ENCODE results near the gene ALK. TPM values are rescaled to one million over a fixed set of nuclear protein-coding genes. Genes with fewer than 3 reads are reported as not detected.

Gene ALK
- total RNA-seq, 1 experiment from 2014 or later, result 0.87 TPM

GRCh38 chr2:29273004-29273684 is 648.2 kb downstream of the ALK start:
- Histone ChIP-seq H3K27ac (ENCODE audit: low read length) (peak overlapping the region; percentile 64), H3K9me3 (ENCODE audit: low read length) (no peaks in the 10 kb centered on the region), H3K4me3 (ENCODE audit: low read length) (no peak overlapping the region), H4K20me1 (ENCODE audit: low read length) (no peaks in the 10 kb centered on the region), H3K36me3 (ENCODE audit: low read depth, low read length) (no peaks in the 10 kb centered on the region), H3K4me1 (ENCODE audit: insufficient read depth, low read length) (peaks cover 22% of the 10 kb centered on the region), H3K9me2 (replicated peaks; ENCODE audit: low read length) (no peaks in the 10 kb centered on the region), H3K4me2 (ENCODE audit: low read length) (peak overlapping the region; percentile 62), H3K9ac (ENCODE audit: low read length) (no peak overlapping the region), H3K27me3 (ENCODE audit: low read length) (no peaks in the 10 kb centered on the region), H3K79me2 (ENCODE audit: low read length) (no peaks in the 10 kb centered on the region), H2AFZ (ENCODE audit: low read length) (no peak overlapping the region), H3F3A (ENCODE audit: low read length, unreplicated experiment) (no peaks in the 10 kb centered on the region)
- DNase-seq, result no peak
- TF ChIP-seq, protein P1, sequence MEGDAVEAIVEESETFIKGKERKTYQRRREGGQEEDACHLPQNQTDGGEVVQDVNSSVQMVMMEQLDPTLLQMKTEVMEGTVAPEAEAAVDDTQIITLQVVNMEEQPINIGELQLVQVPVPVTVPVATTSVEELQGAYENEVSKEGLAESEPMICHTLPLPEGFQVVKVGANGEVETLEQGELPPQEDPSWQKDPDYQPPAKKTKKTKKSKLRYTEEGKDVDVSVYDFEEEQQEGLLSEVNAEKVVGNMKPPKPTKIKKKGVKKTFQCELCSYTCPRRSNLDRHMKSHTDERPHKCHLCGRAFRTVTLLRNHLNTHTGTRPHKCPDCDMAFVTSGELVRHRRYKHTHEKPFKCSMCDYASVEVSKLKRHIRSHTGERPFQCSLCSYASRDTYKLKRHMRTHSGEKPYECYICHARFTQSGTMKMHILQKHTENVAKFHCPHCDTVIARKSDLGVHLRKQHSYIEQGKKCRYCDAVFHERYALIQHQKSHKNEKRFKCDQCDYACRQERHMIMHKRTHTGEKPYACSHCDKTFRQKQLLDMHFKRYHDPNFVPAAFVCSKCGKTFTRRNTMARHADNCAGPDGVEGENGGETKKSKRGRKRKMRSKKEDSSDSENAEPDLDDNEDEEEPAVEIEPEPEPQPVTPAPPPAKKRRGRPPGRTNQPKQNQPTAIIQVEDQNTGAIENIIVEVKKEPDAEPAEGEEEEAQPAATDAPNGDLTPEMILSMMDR (conservative IDR thresholded peaks at IDR 0.05; ENCODE audit: low read depth, low read length), result no peak
- no peak for TF ChIP-seq EZH2 (IDR thresholded peaks at IDR 0.05; ENCODE audit: low read length, unreplicated experiment)
- no peak for TF ChIP-seq EZH2phosphoT487 (IDR thresholded peaks at IDR 0.05; ENCODE audit: borderline replicate concordance, low read length)
- ChIA-PET CTCF (no interaction called here), POLR2A (ENCODE audit: unreplicated experiment) (interaction anchor here (0.5 kb wide), 1 partner anchor 645 kb away, joined by 3 read pairs; no protein-coding TSS in a partner anchor)
- ATAC-seq, result peak; percentile 54
- intact Hi-C loops (cut with micrococcal nuclease), result no loop called here
- BruUV-seq (replicated peaks), result no TSS peak

- intact Hi-C loops (cut with micrococcal nuclease), result no loop called here
- H3F3A ChIP-seq (ENCODE audit: low read length, unreplicated experiment), result no peaks in the 10 kb centered on the region
- no peak overlapping the region for H3K27ac ChIP-seq (ENCODE audit: low read length)
- ChIA-PET CTCF (interaction anchor here (0.6 kb wide), 1 partner anchor 849 kb away, joined by 4 read pairs; no protein-coding TSS in a partner anchor), POLR2A (ENCODE audit: unreplicated experiment) (no interaction called here)
- DNase-seq, result no peak
- H2AFZ ChIP-seq (ENCODE audit: low read length), result no peak overlapping the region
- H4K20me1 ChIP-seq (ENCODE audit: low read length), result no peaks in the 10 kb centered on the region
- H3K27me3 ChIP-seq (ENCODE audit: low read length), result no peaks in the 10 kb centered on the region
- BruUV-seq (replicated peaks), result no TSS peak
- H3K36me3 ChIP-seq (ENCODE audit: low read depth, low read length), result no peaks in the 10 kb centered on the region
- TF ChIP-seq EZH2phosphoT487 (IDR thresholded peaks at IDR 0.05; ENCODE audit: borderline replicate concordance, low read length) (no peak), EZH2 (IDR thresholded peaks at IDR 0.05; ENCODE audit: low read length, unreplicated experiment) (no peak)
- TF ChIP-seq, protein P1 (conservative IDR thresholded peaks at IDR 0.05; ENCODE audit: low read depth, low read length), result no peak
- no peak overlapping the region for H3K9ac ChIP-seq (ENCODE audit: low read length)
- H3K9me2 ChIP-seq (replicated peaks; ENCODE audit: low read length), result no peaks in the 10 kb centered on the region
- no peaks in the 10 kb centered on the region for H3K79me2 ChIP-seq (ENCODE audit: low read length)
- H3K4me3 ChIP-seq (ENCODE audit: low read length), result no peak overlapping the region
- H3K4me2 ChIP-seq (ENCODE audit: low read length), result no peak overlapping the region
- H3K9me3 ChIP-seq (ENCODE audit: low read length), result no peaks in the 10 kb centered on the region
- peaks cover 22% of the 10 kb centered on the region for H3K4me1 ChIP-seq (ENCODE audit: insufficient read depth, low read length)
- ATAC-seq, result no peak
These were observed 649.1 kb downstream of the ALK start for GRCh38 chr2:29272311-29272710.

DNA sequence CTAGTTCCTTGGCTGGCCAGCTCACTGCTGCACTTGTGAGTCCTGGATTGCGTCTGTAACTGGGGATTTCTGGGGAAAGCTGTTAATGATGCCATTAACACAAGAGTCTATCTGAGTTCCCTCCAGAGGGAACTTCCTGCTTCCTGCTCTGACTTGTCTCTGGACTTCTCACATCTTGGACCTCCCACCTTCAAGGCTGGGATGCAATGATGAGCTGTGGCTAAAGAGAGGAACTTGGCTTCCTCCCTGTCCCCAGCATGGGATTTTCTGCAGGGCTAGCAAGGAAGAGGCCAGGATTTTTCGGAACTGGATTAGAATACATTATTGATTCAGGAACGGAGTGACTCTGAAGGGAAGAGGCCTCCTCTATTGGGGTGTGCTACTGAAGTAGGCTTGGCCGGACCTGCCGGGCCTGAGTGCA is 650.7 kb downstream of the ALK start:
- no peaks in the 10 kb centered on the region for H3K79me2 ChIP-seq (ENCODE audit: low read length)
- ChIA-PET POLR2A (ENCODE audit: unreplicated experiment) (no interaction called here), CTCF (no interaction called here)
- H3K27ac ChIP-seq (ENCODE audit: low read length), result no peak overlapping the region
- no peak for ATAC-seq
- no peaks in the 10 kb centered on the region for H3F3A ChIP-seq (ENCODE audit: low read length, unreplicated experiment)
- DNase-seq, result no peak
- no peaks in the 10 kb centered on the region for H3K27me3 ChIP-seq (ENCODE audit: low read length)
- no peaks in the 10 kb centered on the region for H4K20me1 ChIP-seq (ENCODE audit: low read length)
- H3K9ac ChIP-seq (ENCODE audit: low read length), result no peak overlapping the region
- no peaks in the 10 kb centered on the region for H3K9me3 ChIP-seq (ENCODE audit: low read length)
- intact Hi-C loops (cut with micrococcal nuclease), result no loop called here
- no peak overlapping the region for H2AFZ ChIP-seq (ENCODE audit: low read length)
- peaks cover 22% of the 10 kb centered on the region for H3K4me1 ChIP-seq (ENCODE audit: insufficient read depth, low read length)
- H3K4me2 ChIP-seq (ENCODE audit: low read length), result no peak overlapping the region
- no peak overlapping the region for H3K4me3 ChIP-seq (ENCODE audit: low read length)
- no peaks in the 10 kb centered on the region for H3K9me2 ChIP-seq (replicated peaks; ENCODE audit: low read length)
- no TSS peak for BruUV-seq (replicated peaks)
- TF ChIP-seq, protein P1 (conservative IDR thresholded peaks at IDR 0.05; ENCODE audit: low read depth, low read length), result no peak
- TF ChIP-seq EZH2 (IDR thresholded peaks at IDR 0.05; ENCODE audit: low read length, unreplicated experiment) (no peak), EZH2phosphoT487 (IDR thresholded peaks at IDR 0.05; ENCODE audit: borderline replicate concordance, low read length) (no peak)
- no peaks in the 10 kb centered on the region for H3K36me3 ChIP-seq (ENCODE audit: low read depth, low read length)
